GM12891 (cell line): ENCODE measurements around the gene IPO9.

ENCODE experiments used
- POLR2A ChIP-seq: IDR thresholded peaks from 2 replicates; pipeline ENCODE4 v1.6.1; 2011; ENCODE audit warnings: low read depth, low read length, control low read depth
- POLR2AphosphoS5 ChIP-seq: IDR thresholded peaks from 2 replicates; pipeline ENCODE4 v1.6.1; 2011; ENCODE audit warnings: low read depth, low read length, control low read depth
- TAF1 ChIP-seq: IDR thresholded peaks from 2 replicates; pipeline ENCODE4 v1.6.1; 2011; ENCODE audit warnings: low read depth, low read length, control low read depth

GRCh38 chr1:201816309-201816854 lies 12.6 kb upstream of the IPO9 start:
- TF ChIP-seq POLR2AphosphoS5 (no peak), POLR2A (no peak), TAF1 (no peak)
